GM12872 (cell line): Measurements from ENCODE around the gene FAM83F.

ENCODE experiments used
- CTCF ChIP-seq: IDR thresholded peaks from 3 replicates; pipeline ENCODE4 v1.5.1; 2011; ENCODE audit warnings: low read depth, mild to moderate bottlenecking, low read length, moderate library complexity; ENCODE audit not compliant: insufficient read depth

Gene FAM83F

GRCh38 chr22:39960791-39961746 lies 33.7 kb upstream of the FAM83F start:
- no peak for TF ChIP-seq CTCF

GRCh38 chr22:39962071-39962470 lies 32.7 kb upstream of the FAM83F start:
- no peak for TF ChIP-seq CTCF

- TF ChIP-seq CTCF = no peak
Measured at GRCh38 chr22:39965748-39966147, 29.0 kb upstream of the FAM83F start.

GRCh38 chr22:39966470-39966869 lies 28.3 kb upstream of the FAM83F start:
- TF ChIP-seq CTCF = no peak

GRCh38 chr22:39967103-39967829 lies 27.5 kb upstream of the FAM83F start:
- TF ChIP-seq CTCF = no peak

- TF ChIP-seq CTCF = no peak
Measured at GRCh38 chr22:39967996-39968972, 26.5 kb upstream of the FAM83F start.

GRCh38 chr22:39970742-39971141 lies 24.0 kb upstream of the FAM83F start:
- TF ChIP-seq CTCF = no peak
